ENCODE results near the gene CDC42. TPM values are rescaled to one million over a fixed set of nuclear protein-coding genes. Genes with fewer than 3 reads are reported as not detected.

The CDC42 gene
- total and polyA plus RNA-seq, 10 of the 15 experiments (the other 5 are each of a cell fraction or from before 2014, with no cell fraction given) = 184 to 479 (median 326) TPM

- TF ChIP-seq ZNF207 (IDR thresholded peaks at IDR 0.05; ENCODE audit: borderline replicate concordance) (0 out of 2 replicates have a peak, but pooled peaks have one; percentile 42), SMAD1 (IDR thresholded peaks at IDR 0.05; ENCODE audit: low read depth, partially characterized antibody) (peak; percentile 50), FOXM1 (IDR thresholded peaks at IDR 0.05; ENCODE audit: low read depth, low read length) (0 out of 2 replicates have a peak, but pooled peaks have one; percentile 51), NFIC (IDR thresholded peaks at IDR 0.05; ENCODE audit: low read depth, low read length) (no peak), HSF1 (IDR thresholded peaks at IDR 0.05; ENCODE audit: low read depth, low read length) (no peak), CHD2 (IDR thresholded peaks at IDR 0.05; ENCODE audit: borderline replicate concordance, low read depth, low read length) (no peak), ATF7 (IDR thresholded peaks at IDR 0.05; ENCODE audit: low read depth) (peak; percentile 53), CBFB (IDR thresholded peaks at IDR 0.05; ENCODE audit: low read depth) (peak; percentile 51; the same call in 1 of the 2 replicates), KAT2A (conservative IDR thresholded peaks at IDR 0.05; ENCODE audit: control insufficient read depth, low read depth, low read length) (no peak), POLR2AphosphoS5 (IDR thresholded peaks at IDR 0.05; ENCODE audit: low read length) (peak; percentile 69; the same call in 1 of the 2 replicates), CHD1 (IDR thresholded peaks at IDR 0.05; ENCODE audit: low read depth, low read length) (no peak), USF1 (IDR thresholded peaks at IDR 0.05; ENCODE audit: borderline replicate concordance, extremely low read length, insufficient read depth, low read depth, low read length) (no peak), ZNF687 (IDR thresholded peaks at IDR 0.05) (peak; percentile 39; the same call in 1 of the 2 replicates), TAF1 (IDR thresholded peaks at IDR 0.05; ENCODE audit: borderline replicate concordance, low read depth, low read length) (peak; percentile 58; the same call in 1 of the 2 replicates)
- TF ChIP-seq, protein P1, sequence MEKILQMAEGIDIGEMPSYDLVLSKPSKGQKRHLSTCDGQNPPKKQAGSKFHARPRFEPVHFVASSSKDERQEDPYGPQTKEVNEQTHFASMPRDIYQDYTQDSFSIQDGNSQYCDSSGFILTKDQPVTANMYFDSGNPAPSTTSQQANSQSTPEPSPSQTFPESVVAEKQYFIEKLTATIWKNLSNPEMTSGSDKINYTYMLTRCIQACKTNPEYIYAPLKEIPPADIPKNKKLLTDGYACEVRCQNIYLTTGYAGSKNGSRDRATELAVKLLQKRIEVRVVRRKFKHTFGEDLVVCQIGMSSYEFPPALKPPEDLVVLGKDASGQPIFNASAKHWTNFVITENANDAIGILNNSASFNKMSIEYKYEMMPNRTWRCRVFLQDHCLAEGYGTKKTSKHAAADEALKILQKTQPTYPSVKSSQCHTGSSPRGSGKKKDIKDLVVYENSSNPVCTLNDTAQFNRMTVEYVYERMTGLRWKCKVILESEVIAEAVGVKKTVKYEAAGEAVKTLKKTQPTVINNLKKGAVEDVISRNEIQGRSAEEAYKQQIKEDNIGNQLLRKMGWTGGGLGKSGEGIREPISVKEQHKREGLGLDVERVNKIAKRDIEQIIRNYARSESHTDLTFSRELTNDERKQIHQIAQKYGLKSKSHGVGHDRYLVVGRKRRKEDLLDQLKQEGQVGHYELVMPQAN (conservative IDR thresholded peaks at IDR 0.05) = no peak
- TF ChIP-seq, protein P2, sequence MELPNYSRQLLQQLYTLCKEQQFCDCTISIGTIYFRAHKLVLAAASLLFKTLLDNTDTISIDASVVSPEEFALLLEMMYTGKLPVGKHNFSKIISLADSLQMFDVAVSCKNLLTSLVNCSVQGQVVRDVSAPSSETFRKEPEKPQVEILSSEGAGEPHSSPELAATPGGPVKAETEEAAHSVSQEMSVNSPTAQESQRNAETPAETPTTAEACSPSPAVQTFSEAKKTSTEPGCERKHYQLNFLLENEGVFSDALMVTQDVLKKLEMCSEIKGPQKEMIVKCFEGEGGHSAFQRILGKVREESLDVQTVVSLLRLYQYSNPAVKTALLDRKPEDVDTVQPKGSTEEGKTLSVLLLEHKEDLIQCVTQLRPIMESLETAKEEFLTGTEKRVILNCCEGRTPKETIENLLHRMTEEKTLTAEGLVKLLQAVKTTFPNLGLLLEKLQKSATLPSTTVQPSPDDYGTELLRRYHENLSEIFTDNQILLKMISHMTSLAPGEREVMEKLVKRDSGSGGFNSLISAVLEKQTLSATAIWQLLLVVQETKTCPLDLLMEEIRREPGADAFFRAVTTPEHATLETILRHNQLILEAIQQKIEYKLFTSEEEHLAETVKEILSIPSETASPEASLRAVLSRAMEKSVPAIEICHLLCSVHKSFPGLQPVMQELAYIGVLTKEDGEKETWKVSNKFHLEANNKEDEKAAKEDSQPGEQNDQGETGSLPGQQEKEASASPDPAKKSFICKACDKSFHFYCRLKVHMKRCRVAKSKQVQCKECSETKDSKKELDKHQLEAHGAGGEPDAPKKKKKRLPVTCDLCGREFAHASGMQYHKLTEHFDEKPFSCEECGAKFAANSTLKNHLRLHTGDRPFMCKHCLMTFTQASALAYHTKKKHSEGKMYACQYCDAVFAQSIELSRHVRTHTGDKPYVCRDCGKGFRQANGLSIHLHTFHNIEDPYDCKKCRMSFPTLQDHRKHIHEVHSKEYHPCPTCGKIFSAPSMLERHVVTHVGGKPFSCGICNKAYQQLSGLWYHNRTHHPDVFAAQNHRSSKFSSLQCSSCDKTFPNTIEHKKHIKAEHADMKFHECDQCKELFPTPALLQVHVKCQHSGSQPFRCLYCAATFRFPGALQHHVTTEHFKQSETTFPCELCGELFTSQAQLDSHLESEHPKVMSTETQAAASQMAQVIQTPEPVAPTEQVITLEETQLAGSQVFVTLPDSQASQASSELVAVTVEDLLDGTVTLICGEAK (IDR thresholded peaks at IDR 0.05; ENCODE audit: borderline replicate concordance) = peak; percentile 40; the same call in 1 of the 2 replicates
Measured at GRCh38 chr1:22039594-22040285, 12.8 kb upstream of the CDC42 start (continued).

Measured in GM12878 (cell line).